Transverse colon (tissue), 4 donors: ENCODE data around the gene ANGPTL8. TPM values are rescaled to one million over a fixed set of nuclear protein-coding genes. Genes with fewer than 3 reads are reported as not detected.

ENCODE experiments used
- DNase-seq: peaks from one replicate; pipeline ENCODE4 v3.0.0-alpha.2; 2019
- H3K27ac ChIP-seq, 4 donors: fragments of 200-600 bp; sonication (generic); 2 replicates each; pipeline ENCODE4 v1.5.1; 2016 to 2018; ENCODE audit warnings: inconsistent platforms in 4 of 4
- H3K27me3 ChIP-seq: fragments of 200-600 bp; sonication (generic); 2 replicates; pipeline ENCODE4 v1.5.1; 2017; ENCODE audit warnings: inconsistent platforms
- H3K36me3 ChIP-seq, 4 donors: fragments of 200-600 bp; sonication (generic); 2 replicates each; pipeline ENCODE4 v1.5.1; 2017 to 2019; ENCODE audit warnings: inconsistent platforms in 4 of 4
- H3K4me1 ChIP-seq, 4 donors: fragments of 200-600 bp; sonication (generic); 2 replicates each; pipeline ENCODE4 v1.5.1; 2017 to 2020; ENCODE audit warnings: inconsistent platforms in 4 of 4
- H3K4me3 ChIP-seq, 4 donors: fragments of 200-600 bp; sonication (generic); 1 replicate in 1 of 4; 2 replicates in 3 of 4; pipeline versions ENCODE4 v1.5.1 to v1.6.1; 2017 to 2019; ENCODE audit warnings: inconsistent platforms in 4 of 4
- H3K9me3 ChIP-seq, 2 donors: fragments of 200-600 bp; sonication (generic); 2 replicates each; pipeline ENCODE4 v1.5.1; 2017 to 2019; ENCODE audit warnings: inconsistent platforms in 2 of 2
- CTCF ChIP-seq, 5 experiments: fragments of 200-600 bp in 3 of 5; fragments of 450-650 bp in 2 of 5; sonication (generic) in 3 of 5; IDR thresholded peaks; 1 replicate in 2 of 5; 2 replicates in 3 of 5; pipeline ENCODE4 v1.5.1; 2016 to 2017; ENCODE audit warnings: antibody characterized with exemption in 5 of 5, inconsistent platforms in 3 of 5, mild to moderate bottlenecking in 2 of 5, moderate library complexity in 1 of 5
- EP300 ChIP-seq: sonication (generic); formaldehyde crosslinking; IDR thresholded peaks from one replicate; pipeline ENCODE4 v1.6.1; 2017; ENCODE audit warnings: antibody characterized with exemption, low read depth
- POLR2A ChIP-seq: fragments of 450-650 bp; IDR thresholded peaks from one replicate; pipeline ENCODE4 v1.6.1; 2016; ENCODE audit warnings: antibody characterized with exemption, mild to moderate bottlenecking, moderate library complexity
- POLR2AphosphoS5 ChIP-seq, 3 donors: sonication (generic); formaldehyde crosslinking; IDR thresholded peaks; one replicate each; pipeline ENCODE4 v1.6.1; 2016; ENCODE audit warnings: antibody characterized with exemption in 3 of 3
- WGBS, 2 donors: methylation state at CpG; one replicate each; pipeline ENCODE4 v1.1.5; 2018; ENCODE audit warnings: low coverage in 1 of 2; 5-methylcytosine and 5-hydroxymethylcytosine counted together
- in situ Hi-C, 4 donors: fragments of 200-750 bp; cut with MboI; loops; one replicate each; pipeline versions ENCODE4 v1.15.0 to v1.15.1; 2017; ENCODE audit warnings: low sequenced_read_pairs in 3 of 4, low pct_ligation_motif_present in 1 of 4, low pct_unique_long_range_greater_than_20kb in 1 of 4
- intact Hi-C: fragments of 100-400 bp; cut with DNase I; formaldehyde crosslinking; loops from one replicate; pipeline ENCODE4 v1.15.1; 2023; ENCODE audit warnings: low total_unique reads
- total RNA-seq, 4 donors: library from RNA; depleted of rRNA; stranded (reverse); fragments of >200 nt; gene quantifications; one replicate each; pipeline ENCODE4 v1.1.0, GENCODE V29; 2016

ANGPTL8 gene
- total RNA-seq, 4 donors from 2014 or later: not detected

GRCh38 chr19:11268783-11269267, 29.4 kb downstream of the ANGPTL8 start:
- peak overlapping the region; percentile 43 to 58 (median 54) for H3K27ac ChIP-seq
- no peaks in the 10 kb centered on the region for H3K9me3 ChIP-seq
- H3K36me3 ChIP-seq: no peaks in the 10 kb centered on the region
- intact Hi-C loops (no loop called here), in situ Hi-C loops (no loop called here)
- H3K4me3 ChIP-seq: no peak overlapping the region
- H3K27me3 ChIP-seq: no peaks in the 10 kb centered on the region
- peaks cover 0 to 36% (median 26%) of the 10 kb centered on the region in 4 donors for H3K4me1 ChIP-seq
- WGBS, 2 donors: 25 to 33% methylated on average over 1 to 10 of the region's 10 CpGs
- no peak for TF ChIP-seq POLR2A
- TF ChIP-seq POLR2AphosphoS5 (IDR thresholded peaks at IDR 0.05): peak; percentile 25 to 37 (median 35)
- DNase-seq: peak; percentile 30

DNA sequence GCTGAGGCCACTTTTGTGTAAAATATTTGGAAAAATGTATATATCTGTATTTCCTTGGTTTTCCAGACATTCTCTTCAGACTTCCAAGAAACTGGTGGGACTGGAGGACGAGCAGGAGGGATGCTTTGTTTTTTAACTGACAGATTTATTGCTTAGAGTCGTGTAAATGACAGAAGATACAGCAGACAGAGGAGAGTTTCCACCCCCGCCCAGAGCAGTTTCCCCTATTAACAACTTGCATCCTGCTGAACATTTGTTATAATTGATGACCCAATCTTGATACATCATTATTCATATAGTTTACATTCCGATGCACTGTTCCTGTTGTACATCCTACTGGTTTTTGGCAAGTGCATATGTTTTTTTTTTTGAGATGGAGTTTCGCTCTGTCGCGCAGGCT, 30.0 kb downstream of the ANGPTL8 start:
- in situ Hi-C loops (no loop called here), intact Hi-C loops (no loop called here)
- Histone ChIP-seq H3K27me3 (no peaks in the 10 kb centered on the region), H3K4me1 (peaks cover 0 to 32% (median 25%) of the 10 kb centered on the region in 4 donors), H3K36me3 (no peaks in the 10 kb centered on the region), H3K4me3 (no peak overlapping the region), H3K27ac (peak overlapping the region; percentile 43 to 58 (median 54)), H3K9me3 (no peaks in the 10 kb centered on the region)
- WGBS, 2 donors: 47% methylated on average over 7 of the region's 7 CpGs; no CpG with 5 or more reads in 1 of the 2 donors
- TF ChIP-seq CTCF (IDR thresholded peaks at IDR 0.05) (no peak), POLR2AphosphoS5 (IDR thresholded peaks at IDR 0.05) (no peak), POLR2A (no peak), EP300 (no peak)
- no peak for DNase-seq

- intact Hi-C loops (no loop called here), in situ Hi-C loops (no loop called here)
- Histone ChIP-seq H3K36me3 (no peaks in the 10 kb centered on the region), H3K27me3 (peaks cover 6% of the 10 kb centered on the region), H3K4me3 (no peak overlapping the region), H3K27ac (no peak overlapping the region), H3K4me1 (peaks cover 0 to 10% (median 4%) of the 10 kb centered on the region in 4 donors), H3K9me3 (no peaks in the 10 kb centered on the region)
- TF ChIP-seq CTCF (IDR thresholded peaks at IDR 0.05) (no peak), EP300 (no peak), POLR2A (no peak), POLR2AphosphoS5 (IDR thresholded peaks at IDR 0.05) (no peak)
- 44 to 55% methylated on average over 2 of the region's 2 CpGs for WGBS, 2 donors
- DNase-seq: no peak
Observed at GRCh38 chr19:11273296-11273695, 33.9 kb downstream of the ANGPTL8 start.

GRCh38 chr19:11273989-11274388, 34.6 kb downstream of the ANGPTL8 start:
- in situ Hi-C loops (no loop called here), intact Hi-C loops (no loop called here)
- no peak overlapping the region for H3K4me3 ChIP-seq
- no peak overlapping the region for H3K27ac ChIP-seq
- no peak for DNase-seq
- no peaks in the 10 kb centered on the region for H3K36me3 ChIP-seq
- H3K4me1 ChIP-seq: peaks cover 0 to 5% (median 3%) of the 10 kb centered on the region in 4 donors
- TF ChIP-seq EP300: no peak
- peaks cover 6% of the 10 kb centered on the region for H3K27me3 ChIP-seq
- no peaks in the 10 kb centered on the region for H3K9me3 ChIP-seq
- 81 to 100% methylated on average over 1 to 5 of the region's 5 CpGs for WGBS, 2 donors

GRCh38 chr19:11274533-11275086, 35.2 kb downstream of the ANGPTL8 start:
- Histone ChIP-seq H3K4me3 (no peak overlapping the region), H3K27ac (no peak overlapping the region), H3K4me1 (peaks cover 0 to 2% (median 0%) of the 10 kb centered on the region in 4 donors), H3K27me3 (peaks cover 6% of the 10 kb centered on the region), H3K9me3 (no peaks in the 10 kb centered on the region), H3K36me3 (no peaks in the 10 kb centered on the region)
- TF ChIP-seq EP300 (no peak), CTCF (IDR thresholded peaks at IDR 0.05) (no peak), POLR2A (no peak), POLR2AphosphoS5 (IDR thresholded peaks at IDR 0.05) (no peak)
- 50 to 85% methylated on average over 2 to 4 of the region's 4 CpGs for WGBS, 2 donors
- no peak for DNase-seq
- in situ Hi-C loops: loop anchor here in 2 of 4 donors (25.0 kb wide), 2 partner anchors 188 to 213 kb away; partner anchors contain the start of gene ELAVL3 (in 1 of the 2)
- intact Hi-C loops: no loop called here
